OCI-LY3 (cell line): ENCODE data around the gene VAV3.

ENCODE experiments used
- H2AFZ ChIP-seq: fragments of 200-600, 300-600 bp; shearing (Covaris generic); 2 replicates; pipeline ENCODE4 v1.6.0; 2014; ENCODE audit warnings: antibody characterized with exemption, low read depth, low read length
- H3K27ac ChIP-seq: fragments of 200-600, 300-600 bp; sonication (generic); 2 replicates; pipeline ENCODE4 v1.5.1; 2014; ENCODE audit warnings: mild to moderate bottlenecking, low read length, moderate library complexity, mixed read lengths
- H3K27me3 ChIP-seq: fragments of 200-600, 300-600 bp; sonication (generic); 2 replicates; pipeline ENCODE4 v1.6.1; 2014; ENCODE audit warnings: low read depth, low read length, mixed read lengths
- H3K36me3 ChIP-seq: fragments of 200-600, 300-600 bp; sonication (generic); replicated peaks from 2 replicates; pipeline ENCODE3; 2014; ENCODE audit warnings: low read depth, low read length, mixed read lengths
- H3K4me1 ChIP-seq: fragments of 300-600, 200-600 bp; sonication (generic); 2 replicates; pipeline ENCODE4 v1.6.1; 2014; ENCODE audit warnings: low read length, mixed read lengths
- H3K4me2 ChIP-seq: fragments of 200-600, 300-600 bp; sonication (generic); 2 replicates; pipeline ENCODE4 v1.6.1; 2014; ENCODE audit warnings: low read length, mixed read lengths
- H3K4me3 ChIP-seq: fragments of 300-600, 200-600 bp; sonication (generic); 2 replicates; pipeline ENCODE4 v1.5.1; 2014; ENCODE audit warnings: antibody characterized with exemption, mild to moderate bottlenecking, low read length, moderate library complexity
- H3K79me2 ChIP-seq: fragments of 300-600, 200-600 bp; shearing (Covaris generic); 2 replicates; pipeline ENCODE4 v1.6.1; 2014; ENCODE audit warnings: mild to moderate bottlenecking, low read length, mixed read lengths
- H3K9ac ChIP-seq: fragments of 300-600, 200-600 bp; shearing (Covaris generic); 2 replicates; pipeline ENCODE4 v1.6.0; 2014; ENCODE audit warnings: mild to moderate bottlenecking, low read length, moderate library complexity
- H3K9me3 ChIP-seq: fragments of 200-600, 300-600 bp; shearing (Covaris generic); 2 replicates; pipeline ENCODE4 v1.6.1; 2014; ENCODE audit warnings: low read length, mixed read lengths; ENCODE audit not compliant: insufficient read depth
- H4K20me1 ChIP-seq: fragments of 200-600, 300-600 bp; sonication (generic); 2 replicates; pipeline ENCODE4 v1.6.1; 2016; ENCODE audit warnings: low read length, mixed read lengths; ENCODE audit not compliant: insufficient read depth
- EZH2phosphoT487 ChIP-seq: fragments of 200-600 bp; shearing (Covaris generic); IDR thresholded peaks from 2 replicates; pipeline ENCODE4 v1.6.1; 2018; ENCODE audit warnings: antibody characterized with exemption, mixed run types, low read depth
- TF ChIP-seq, protein P1 (sequence below): fragments of 200-600, 300-600 bp; sonication (generic); IDR thresholded peaks from 2 replicates; pipeline ENCODE4 v1.5.1; 2014; ENCODE audit warnings: antibody characterized with exemption, low read length, low read depth

Gene VAV3

DNA sequence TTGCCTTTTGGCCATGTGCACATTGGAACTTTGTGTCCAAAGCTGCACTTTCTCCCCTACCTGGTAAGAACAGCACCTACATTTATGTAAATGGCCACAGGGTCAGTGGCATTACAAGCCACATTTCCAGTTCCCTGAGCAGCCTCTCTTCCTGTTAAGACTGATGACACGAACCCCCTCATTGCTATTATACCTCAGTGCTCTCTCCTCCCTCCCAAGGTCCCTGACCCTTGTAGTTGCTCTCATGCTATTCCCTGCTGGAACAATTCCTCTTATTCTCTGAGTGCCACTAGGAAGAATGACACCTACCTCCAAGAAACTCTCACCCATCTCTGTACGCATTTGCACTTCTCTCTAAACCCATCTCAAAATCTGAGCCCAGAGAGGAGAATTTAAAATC is 14.9 kb upstream of the VAV3 start:
- Histone ChIP-seq H3K27ac (no peak overlapping the region), H4K20me1 (no peaks in the 10 kb centered on the region), H3K27me3 (peaks cover 8% of the 10 kb centered on the region; the same call in 1 of the 2 replicates), H3K9ac (no peak overlapping the region), H2AFZ (no peak overlapping the region), H3K9me3 (no peaks in the 10 kb centered on the region), H3K4me1 (0 out of 2 replicates have a peak, but pooled peaks cover 4% of the 10 kb centered on the region), H3K36me3 (no peaks in the 10 kb centered on the region), H3K79me2 (no peaks in the 10 kb centered on the region), H3K4me2 (no peak overlapping the region), H3K4me3 (no peak overlapping the region)
- TF ChIP-seq, protein P1, sequence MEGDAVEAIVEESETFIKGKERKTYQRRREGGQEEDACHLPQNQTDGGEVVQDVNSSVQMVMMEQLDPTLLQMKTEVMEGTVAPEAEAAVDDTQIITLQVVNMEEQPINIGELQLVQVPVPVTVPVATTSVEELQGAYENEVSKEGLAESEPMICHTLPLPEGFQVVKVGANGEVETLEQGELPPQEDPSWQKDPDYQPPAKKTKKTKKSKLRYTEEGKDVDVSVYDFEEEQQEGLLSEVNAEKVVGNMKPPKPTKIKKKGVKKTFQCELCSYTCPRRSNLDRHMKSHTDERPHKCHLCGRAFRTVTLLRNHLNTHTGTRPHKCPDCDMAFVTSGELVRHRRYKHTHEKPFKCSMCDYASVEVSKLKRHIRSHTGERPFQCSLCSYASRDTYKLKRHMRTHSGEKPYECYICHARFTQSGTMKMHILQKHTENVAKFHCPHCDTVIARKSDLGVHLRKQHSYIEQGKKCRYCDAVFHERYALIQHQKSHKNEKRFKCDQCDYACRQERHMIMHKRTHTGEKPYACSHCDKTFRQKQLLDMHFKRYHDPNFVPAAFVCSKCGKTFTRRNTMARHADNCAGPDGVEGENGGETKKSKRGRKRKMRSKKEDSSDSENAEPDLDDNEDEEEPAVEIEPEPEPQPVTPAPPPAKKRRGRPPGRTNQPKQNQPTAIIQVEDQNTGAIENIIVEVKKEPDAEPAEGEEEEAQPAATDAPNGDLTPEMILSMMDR = no peak

DNA sequence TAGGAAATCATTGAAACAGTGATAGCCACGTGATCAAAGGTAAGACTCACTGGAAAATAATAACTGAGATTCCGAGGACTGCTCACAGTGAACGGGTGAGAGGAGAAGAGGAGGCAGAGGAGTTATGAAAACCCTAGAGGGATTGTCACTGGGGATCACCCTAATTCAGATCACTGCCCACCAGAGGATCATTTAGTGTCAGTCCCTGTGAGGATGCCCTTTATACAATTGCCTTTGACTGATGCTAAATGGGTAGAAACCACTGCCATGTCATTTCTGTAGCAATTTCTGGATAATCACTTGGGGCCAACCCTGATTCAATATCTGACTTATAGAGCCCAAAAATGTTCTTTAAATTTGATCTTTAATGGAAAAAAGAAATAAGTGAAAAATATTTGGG is 14.1 kb upstream of the VAV3 start:
- H4K20me1 ChIP-seq = no peaks in the 10 kb centered on the region
- no peaks in the 10 kb centered on the region for H3K36me3 ChIP-seq
- no peaks in the 10 kb centered on the region for H3K9me3 ChIP-seq
- 0 out of 2 replicates have a peak, but pooled peaks cover 4% of the 10 kb centered on the region for H3K4me1 ChIP-seq
- no peak for TF ChIP-seq EZH2phosphoT487
- TF ChIP-seq, protein P1 = no peak
- H3K4me2 ChIP-seq = no peak overlapping the region
- H3K4me3 ChIP-seq = no peak overlapping the region
- H3K27ac ChIP-seq = no peak overlapping the region
- no peak overlapping the region for H2AFZ ChIP-seq
- H3K9ac ChIP-seq = no peak overlapping the region
- no peaks in the 10 kb centered on the region for H3K79me2 ChIP-seq
- peaks cover 8% of the 10 kb centered on the region; the same call in 1 of the 2 replicates for H3K27me3 ChIP-seq

DNA sequence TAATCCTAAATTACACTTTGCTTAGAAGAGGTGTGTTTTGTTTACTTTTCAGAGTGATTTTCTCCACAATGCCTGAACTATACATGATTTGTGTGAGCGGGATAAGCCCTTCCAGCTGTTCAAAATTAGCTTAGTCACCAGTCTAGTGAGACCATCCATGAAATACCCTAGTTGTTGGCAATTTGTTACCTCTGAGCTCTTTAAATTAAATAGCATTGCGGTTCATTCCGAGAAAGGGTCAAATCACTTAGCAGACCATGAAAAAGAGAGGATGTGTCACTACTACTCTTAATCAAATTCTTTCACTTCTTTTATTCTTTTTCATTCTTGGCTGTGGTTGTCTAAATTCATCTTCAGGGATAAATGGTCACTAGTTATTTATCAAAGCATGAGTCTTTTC is 11.9 kb upstream of the VAV3 start:
- H3K36me3 ChIP-seq = no peaks in the 10 kb centered on the region
- no peak for TF ChIP-seq EZH2phosphoT487
- TF ChIP-seq, protein P1 = no peak

DNA sequence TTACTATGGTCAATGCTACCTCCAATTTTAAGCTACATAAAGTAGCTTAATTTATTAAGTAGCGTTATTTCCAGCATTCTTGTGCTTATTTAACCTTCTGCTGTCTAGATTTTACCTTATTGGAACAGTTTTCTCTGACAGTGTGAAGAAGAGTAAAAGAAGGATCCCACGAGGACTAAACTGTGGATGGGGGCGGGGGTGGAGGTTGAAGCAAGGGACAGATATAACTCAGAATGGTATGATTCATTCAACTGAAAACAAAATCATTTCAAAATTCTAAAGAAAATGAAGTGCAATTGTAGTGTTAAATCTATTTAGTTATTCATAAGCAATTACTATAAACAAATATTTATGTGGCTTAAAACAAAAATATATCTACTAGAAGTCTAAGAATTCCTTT is 11.5 kb upstream of the VAV3 start:
- H3K4me3 ChIP-seq = no peak overlapping the region
- no peak overlapping the region for H3K4me2 ChIP-seq
- peaks cover 14% of the 10 kb centered on the region; the same call in 1 of the 2 replicates for H3K27me3 ChIP-seq
- no peak overlapping the region for H3K9ac ChIP-seq
- no peak overlapping the region for H3K27ac ChIP-seq
- H3K9me3 ChIP-seq = no peaks in the 10 kb centered on the region
- no peaks in the 10 kb centered on the region for H3K79me2 ChIP-seq
- H2AFZ ChIP-seq = no peak overlapping the region
- no peaks in the 10 kb centered on the region for H4K20me1 ChIP-seq
- no peaks in the 10 kb centered on the region for H3K36me3 ChIP-seq
- TF ChIP-seq EZH2phosphoT487 = no peak
- TF ChIP-seq, protein P1 = no peak
- 0 out of 2 replicates have a peak, but pooled peaks cover 4% of the 10 kb centered on the region for H3K4me1 ChIP-seq

More for the DNA sequence above, 11.9 kb upstream of the VAV3 start:
- no peak overlapping the region for H3K9ac ChIP-seq
- H3K79me2 ChIP-seq = no peaks in the 10 kb centered on the region
- H3K4me1 ChIP-seq = 0 out of 2 replicates have a peak, but pooled peaks cover 4% of the 10 kb centered on the region
- H3K4me2 ChIP-seq = no peak overlapping the region
- H3K27ac ChIP-seq = no peak overlapping the region
- no peaks in the 10 kb centered on the region for H4K20me1 ChIP-seq
- H3K4me3 ChIP-seq = no peak overlapping the region
- H3K9me3 ChIP-seq = no peaks in the 10 kb centered on the region
- no peak overlapping the region for H2AFZ ChIP-seq
- peaks cover 11% of the 10 kb centered on the region; the same call in 1 of the 2 replicates for H3K27me3 ChIP-seq
